SU-DHL-6 (cell line): ENCODE results near the gene THUMPD3.

Experiments
- H2AFZ ChIP-seq: fragments of 200-600 bp; sonication (generic); 2 replicates; pipeline ENCODE4 v1.6.1; 2014; ENCODE audit warnings: low read depth, mild to moderate bottlenecking, moderate library complexity, mixed read lengths, antibody characterized with exemption, low read length; ENCODE audit not compliant: severe bottlenecking
- H3F3A ChIP-seq: fragments of 200-600 bp; shearing (Covaris generic); 2 replicates; pipeline ENCODE4 v1.6.0; 2016; ENCODE audit warnings: antibody characterized with exemption, mild to moderate bottlenecking; ENCODE audit not compliant: insufficient read depth
- H3K27ac ChIP-seq: fragments of 200-600 bp; sonication (generic); 2 replicates; pipeline ENCODE4 v1.5.1; 2016; ENCODE audit warnings: low read depth, mild to moderate bottlenecking, low read length, moderate library complexity, mixed read lengths
- H3K27me3 ChIP-seq: fragments of 200-600 bp; sonication (generic), shearing (Covaris generic); 2 replicates; pipeline ENCODE4 v1.6.0; 2014; ENCODE audit warnings: mild to moderate bottlenecking, low read length
- H3K36me3 ChIP-seq: fragments of 200-600 bp; sonication (generic); 2 replicates; pipeline ENCODE4 v1.6.1; 2014; ENCODE audit warnings: mild to moderate bottlenecking, low read length, mixed read lengths
- H3K4me2 ChIP-seq: fragments of 300-600, 200-600 bp; shearing (Covaris generic), sonication (generic); 2 replicates; pipeline ENCODE4 v1.6.0; 2014; ENCODE audit warnings: low read length, low read depth, mild to moderate bottlenecking; ENCODE audit not compliant: poor library complexity, severe bottlenecking
- H3K4me3 ChIP-seq: fragments of 200-600 bp; sonication (generic); 2 replicates; pipeline ENCODE4 v1.5.1; 2014; ENCODE audit warnings: antibody characterized with exemption, low read length, mild to moderate bottlenecking, mixed read lengths; ENCODE audit not compliant: insufficient read depth, poor library complexity, severe bottlenecking
- H3K79me2 ChIP-seq: fragments of 200-600 bp; sonication (generic); 2 replicates; pipeline ENCODE4 v1.6.1; 2014; ENCODE audit warnings: mild to moderate bottlenecking, low read length, moderate library complexity; ENCODE audit not compliant: insufficient read depth
- H3K9ac ChIP-seq: fragments of 200-600 bp; sonication (generic); 2 replicates; pipeline ENCODE4 v1.7.0; 2014; ENCODE audit warnings: mild to moderate bottlenecking, low read length
- H3K9me2 ChIP-seq: fragments of 200-600 bp; sonication (generic); replicated peaks from 2 replicates; pipeline ENCODE4 v1.6.1; 2014; ENCODE audit warnings: low read length; ENCODE audit not compliant: insufficient read depth
- H3K9me3 ChIP-seq: fragments of 200-600 bp; sonication (generic); 2 replicates; pipeline ENCODE4 v1.6.1; 2014; ENCODE audit warnings: low read length, mixed read lengths; ENCODE audit not compliant: insufficient read depth
- H4K20me1 ChIP-seq: fragments of 200-600 bp; sonication (generic); 2 replicates; pipeline ENCODE4 v1.6.1; 2014; ENCODE audit warnings: low read depth, mild to moderate bottlenecking, antibody characterized with exemption, low read length, moderate library complexity, mixed read lengths
- CTCF ChIP-seq: fragments of 200-600 bp; sonication (generic); IDR thresholded peaks from one replicate; pipeline ENCODE4 v1.5.1; 2017; ENCODE audit warnings: antibody characterized with exemption, mild to moderate bottlenecking, low read length, moderate library complexity; ENCODE audit not compliant: insufficient read depth, poor library complexity, severe bottlenecking
- EZH2phosphoT487 ChIP-seq: fragments of 200-600 bp; sonication (generic), shearing (Covaris generic); conservative IDR thresholded peaks from 2 replicates; pipeline ENCODE4 v1.6.1; 2018; ENCODE audit warnings: mild to moderate bottlenecking, antibody characterized with exemption, low read length, moderate library complexity, mixed read lengths

The THUMPD3 gene

GRCh38 chr3:9324944-9325343, 37.9 kb upstream of the THUMPD3 start:
- H3K79me2 ChIP-seq: no peaks in the 10 kb centered on the region
- H3K27ac ChIP-seq: no peak overlapping the region
- H3K4me2 ChIP-seq: no peak overlapping the region
- peaks cover 9% of the 10 kb centered on the region; the same call in 1 of the 2 replicates for H3K9me3 ChIP-seq
- H3K9ac ChIP-seq: no peak overlapping the region
- no peaks in the 10 kb centered on the region for H3F3A ChIP-seq
- H3K9me2 ChIP-seq: no peaks in the 10 kb centered on the region
- 0 out of 2 replicates have a peak, but pooled peaks cover 3% of the 10 kb centered on the region for H3K36me3 ChIP-seq
- no peaks in the 10 kb centered on the region for H4K20me1 ChIP-seq
- TF ChIP-seq CTCF (no peak), EZH2phosphoT487 (no peak)
- H3K4me3 ChIP-seq: no peak overlapping the region
- peaks cover 5% of the 10 kb centered on the region; the same call in 1 of the 2 replicates for H3K27me3 ChIP-seq
- no peak overlapping the region for H2AFZ ChIP-seq

GRCh38 chr3:9327578-9327977, 35.3 kb upstream of the THUMPD3 start:
- Histone ChIP-seq H3K27ac (no peak overlapping the region), H4K20me1 (no peaks in the 10 kb centered on the region), H3K27me3 (peaks cover 5% of the 10 kb centered on the region; the same call in 1 of the 2 replicates), H3K9me2 (no peaks in the 10 kb centered on the region), H3K9ac (no peak overlapping the region), H3F3A (no peaks in the 10 kb centered on the region), H3K9me3 (peaks cover 9% of the 10 kb centered on the region; the same call in 1 of the 2 replicates), H3K36me3 (0 out of 2 replicates have a peak, but pooled peaks cover 3% of the 10 kb centered on the region), H3K4me2 (no peak overlapping the region), H2AFZ (no peak overlapping the region), H3K79me2 (no peaks in the 10 kb centered on the region), H3K4me3 (no peak overlapping the region)
- TF ChIP-seq CTCF (no peak), EZH2phosphoT487 (no peak)

GRCh38 chr3:9330166-9330703, 32.6 kb upstream of the THUMPD3 start:
- Histone ChIP-seq H3F3A (no peaks in the 10 kb centered on the region), H3K4me2 (no peak overlapping the region), H3K27ac (no peak overlapping the region), H3K36me3 (0 out of 2 replicates have a peak, but pooled peaks cover 3% of the 10 kb centered on the region), H2AFZ (no peak overlapping the region), H3K27me3 (peaks cover 8% of the 10 kb centered on the region; the same call in 1 of the 2 replicates), H3K4me3 (no peak overlapping the region), H4K20me1 (no peaks in the 10 kb centered on the region), H3K9me2 (no peaks in the 10 kb centered on the region), H3K79me2 (no peaks in the 10 kb centered on the region), H3K9me3 (peaks cover 9% of the 10 kb centered on the region; the same call in 1 of the 2 replicates), H3K9ac (no peak overlapping the region)
- TF ChIP-seq CTCF (no peak), EZH2phosphoT487 (no peak)
